Anterior cingulate cortex (tissue), 58 donors: Measurements from ENCODE around the gene C21orf58.

ENCODE experiments used
- DNase-seq, 58 donors: peaks; one replicate each; lab custom pipeline; 2025; lab: John Stamatoyannopoulos, UW

Gene C21orf58

GRCh38 chr21:46265736-46266525, 57.7 kb downstream of the C21orf58 start:
- no peak for DNase-seq

GRCh38 chr21:46264690-46265144, 59.0 kb downstream of the C21orf58 start:
- DNase-seq = no peak

DNA sequence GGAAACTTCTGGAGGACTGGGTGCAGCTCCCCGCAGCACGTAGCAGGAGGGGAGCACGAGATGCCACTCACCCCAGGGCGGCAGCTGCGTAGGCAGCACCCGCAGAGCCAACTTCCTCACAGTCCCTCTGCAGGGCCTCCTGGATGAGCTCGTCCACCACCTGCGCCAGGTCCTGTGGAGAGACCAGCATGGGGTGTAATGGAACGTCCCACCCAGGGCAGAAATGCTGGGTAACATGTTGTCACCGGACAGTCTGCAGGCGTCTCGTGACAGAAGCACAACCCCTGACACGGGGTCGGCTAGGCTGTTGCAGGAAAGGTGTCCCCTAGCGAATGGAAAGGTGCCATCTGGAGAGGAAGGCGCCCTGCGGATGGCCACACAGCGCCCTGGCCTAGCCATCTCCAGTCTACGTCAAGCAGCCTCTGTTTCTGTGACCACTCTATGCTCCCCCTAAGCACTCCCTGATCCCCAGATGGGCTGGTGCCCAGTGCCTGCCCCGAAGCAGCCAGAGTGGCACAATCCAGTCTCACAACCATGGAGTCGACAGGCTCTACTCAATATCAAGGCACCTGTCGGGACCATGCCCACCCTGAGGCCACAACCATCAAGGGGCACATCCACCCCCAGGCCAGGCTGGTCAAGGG, 59.5 kb downstream of the C21orf58 start:
- no peak for DNase-seq

DNA sequence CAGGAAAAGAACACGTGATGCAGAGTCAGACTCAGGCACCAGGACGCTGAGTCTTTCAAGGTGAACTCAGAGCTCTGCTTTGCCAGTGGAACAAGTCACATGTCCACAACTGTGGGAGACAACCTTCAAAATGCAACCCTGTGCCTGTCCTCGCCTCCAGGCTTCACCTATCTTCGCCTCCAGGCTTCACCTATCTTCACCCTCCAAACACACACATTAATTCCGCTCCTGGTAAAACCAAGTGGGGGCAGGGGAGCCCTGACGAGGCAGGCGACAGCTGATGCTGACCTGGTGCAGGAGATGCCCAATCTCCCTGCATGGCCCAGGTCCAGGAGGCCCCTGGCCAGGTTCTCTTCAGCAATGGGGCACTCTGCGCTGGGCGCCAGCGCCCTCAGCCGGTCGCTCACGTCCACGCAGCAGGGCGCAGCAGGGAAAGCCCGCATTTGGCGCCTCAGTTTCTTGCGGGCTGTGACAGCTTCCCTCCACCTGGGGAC, 67.1 kb downstream of the C21orf58 start:
- no peak for DNase-seq

DNA sequence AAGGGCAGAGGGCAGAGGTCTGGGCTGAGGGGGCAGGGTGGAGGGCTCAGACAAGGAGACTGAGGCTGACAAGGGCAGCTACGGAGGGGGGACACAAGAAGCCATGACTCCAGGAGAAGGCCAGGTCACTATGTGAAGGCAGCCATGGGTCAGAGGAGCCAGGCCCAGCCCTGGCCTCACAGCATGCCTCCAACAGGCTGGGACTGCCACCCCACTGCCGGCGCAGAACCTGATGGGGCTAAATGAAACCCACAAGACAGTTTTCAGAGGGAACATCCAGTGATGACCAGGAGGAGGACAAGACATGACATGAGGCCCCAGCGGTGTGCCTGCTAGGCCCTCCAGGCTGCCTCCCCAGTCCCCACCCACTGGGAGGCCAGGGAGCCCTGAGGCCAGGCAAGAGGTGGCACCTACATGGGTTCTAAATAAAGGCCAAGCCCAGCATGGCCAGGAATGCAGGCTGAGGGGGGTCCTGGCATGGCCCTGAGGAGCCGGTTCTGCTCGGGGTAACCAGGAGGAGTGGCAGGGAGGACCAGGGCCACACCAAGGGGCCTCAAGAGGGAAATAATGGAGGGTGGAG, 67.8 kb downstream of the C21orf58 start:
- DNase-seq = no peak

GRCh38 chr21:46255166-46255565, 68.5 kb downstream of the C21orf58 start:
- no peak for DNase-seq

DNA sequence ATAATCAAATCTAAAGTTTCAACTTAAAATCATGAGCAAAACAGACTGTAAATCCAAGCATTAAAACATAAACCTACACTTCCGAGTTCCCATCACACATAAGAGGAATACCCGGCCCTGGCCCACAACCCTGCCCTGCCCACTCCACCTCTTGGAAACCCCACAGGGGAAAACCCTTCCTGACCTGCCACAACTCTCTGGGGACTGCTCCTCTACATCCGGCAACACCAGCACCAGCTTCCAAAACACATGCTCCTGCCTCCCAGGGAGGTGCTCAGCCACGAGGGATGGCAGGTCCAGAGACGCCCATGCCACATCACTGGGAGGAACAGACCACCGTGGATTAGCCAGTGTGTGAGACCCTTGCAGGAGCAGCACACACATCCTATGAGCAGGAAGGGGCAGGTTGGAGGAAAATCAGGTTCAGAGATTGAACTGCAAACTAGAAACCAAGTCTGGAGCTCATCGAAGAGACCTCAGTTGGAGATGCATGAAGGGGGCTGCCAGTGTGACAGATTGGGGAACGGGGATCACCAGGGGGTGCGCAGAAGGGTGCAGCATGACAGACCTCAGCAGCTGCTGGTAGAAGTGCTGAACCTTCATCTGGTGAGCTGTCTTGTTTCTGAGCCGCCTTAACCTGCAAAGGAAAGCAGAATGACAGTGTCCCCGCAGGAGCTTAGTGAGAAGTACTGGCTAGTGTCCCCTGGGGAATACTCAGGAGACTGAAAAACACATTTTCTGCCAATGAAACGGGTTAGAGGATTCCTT, 69.3 kb downstream of the C21orf58 start:
- no peak for DNase-seq

DNA sequence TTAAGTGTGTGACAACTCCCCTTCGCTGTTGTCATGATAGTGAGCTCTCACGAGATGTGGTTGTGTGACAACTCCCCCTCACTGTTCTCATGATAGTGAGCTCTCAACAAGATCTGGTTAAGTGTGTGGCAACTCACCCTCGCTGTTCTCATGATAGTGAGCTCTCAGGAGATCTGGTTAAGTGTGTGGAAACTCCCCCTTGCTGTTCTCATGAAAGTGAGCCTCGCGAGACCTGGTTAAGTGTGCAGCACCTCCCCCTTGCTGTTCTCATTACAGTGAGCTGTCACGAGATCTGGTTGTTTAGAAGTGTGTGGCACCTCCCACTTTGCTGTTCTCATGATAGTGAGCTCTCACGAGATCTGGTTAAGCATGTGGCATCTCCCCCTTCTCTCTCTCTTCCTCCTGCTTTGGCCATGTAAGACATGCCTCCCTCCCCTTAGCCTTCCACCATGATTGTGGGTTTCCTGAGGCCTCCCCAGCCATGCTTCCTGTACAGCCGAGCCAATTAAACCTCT, 70.0 kb downstream of the C21orf58 start:
- no peak for DNase-seq

- DNase-seq = no peak
These were observed 70.8 kb downstream of the C21orf58 start for GRCh38 chr21:46252840-46253239.
